SK-N-DZ (cell line): ENCODE data around the gene SH3RF3. TPM values are rescaled to one million over a fixed set of nuclear protein-coding genes. Genes with fewer than 3 reads are reported as not detected.
"Not testable (repeated sequence)": the region's sequence is repeated elsewhere in the genome, so short reads cannot be mapped to it uniquely, and the experiment has no call there.

Source experiments
- DNase-seq: peaks from one replicate; pipeline ENCODE4 v3.0.0-alpha.2; 2015; ENCODE audit warnings: low spot score
- polyA plus RNA-seq, 2 experiments: library from polyadenylated mRNA; depleted of rRNA; stranded (reverse); fragments of >200 nt; gene quantifications; 2 replicates each; pipeline ENCODE4 v1.2.3, GENCODE V29; 2014

Gene SH3RF3
- polyA plus RNA-seq (2014; cell fraction: cytosol; rRNA removed) = not detected in 2 replicates
- not detected in 2 replicates for polyA plus RNA-seq (2014; cell fraction: nucleus; rRNA removed)

GRCh38 chr2:109128616-109129355 lies at the start of gene SH3RF3:
TSS of gene SH3RF3 (plus strand) at chr2:109129205.
- DNase-seq = no peak

GRCh38 chr2:109079590-109079989 lies 49.4 kb upstream of the SH3RF3 start:
- no peak for DNase-seq

GRCh38 chr2:109080109-109080508 lies 48.9 kb upstream of the SH3RF3 start:
- DNase-seq = no peak

- no peak for DNase-seq
These were observed 48.2 kb upstream of the SH3RF3 start for GRCh38 chr2:109080757-109081156.

GRCh38 chr2:109081374-109081773 lies 47.6 kb upstream of the SH3RF3 start:
- DNase-seq = no peak

- DNase-seq = no peak
These were observed 45.2 kb upstream of the SH3RF3 start for GRCh38 chr2:109083771-109084170.

- no peak for DNase-seq
These were observed 44.7 kb upstream of the SH3RF3 start for GRCh38 chr2:109084341-109084740.

GRCh38 chr2:109085912-109086742 lies 42.9 kb upstream of the SH3RF3 start:
- DNase-seq = no peak

GRCh38 chr2:109086743-109087020 lies 42.3 kb upstream of the SH3RF3 start:
- no peak for DNase-seq

GRCh38 chr2:109087055-109087663 lies 41.8 kb upstream of the SH3RF3 start:
- no peak for DNase-seq

- DNase-seq = no peak
These were observed 39.3 kb upstream of the SH3RF3 start for GRCh38 chr2:109089602-109090300.

GRCh38 chr2:109091526-109091925 lies 37.5 kb upstream of the SH3RF3 start:
- DNase-seq = no peak

- no peak for DNase-seq
These were observed 34.9 kb upstream of the SH3RF3 start for GRCh38 chr2:109094144-109094543.

- DNase-seq = no peak
These were observed 30.6 kb upstream of the SH3RF3 start for GRCh38 chr2:109098251-109098920.

GRCh38 chr2:109098921-109099273 lies 30.1 kb upstream of the SH3RF3 start:
- DNase-seq = no peak

GRCh38 chr2:109102588-109103233 lies 26.3 kb upstream of the SH3RF3 start:
- DNase-seq = no peak

- no peak for DNase-seq
These were observed 23.9 kb upstream of the SH3RF3 start for GRCh38 chr2:109105113-109105512.

- DNase-seq = no peak
These were observed 20.3 kb upstream of the SH3RF3 start for GRCh38 chr2:109108740-109109139.

GRCh38 chr2:109109342-109109741 lies 19.7 kb upstream of the SH3RF3 start:
- DNase-seq = no peak

GRCh38 chr2:109110170-109110569 lies 18.8 kb upstream of the SH3RF3 start:
- no peak for DNase-seq

- DNase-seq = not testable (repeated sequence)
These were observed 11.8 kb upstream of the SH3RF3 start for GRCh38 chr2:109117181-109117580.
